HG02852 (cell line): ENCODE measurements around the gene SMOC2.
"Not testable (repeated sequence)": the region's sequence is repeated elsewhere in the genome, so short reads cannot be mapped to it uniquely, and the experiment has no call there.

Experiments
- ATAC-seq: cut with Tn5 transposase; IDR thresholded peaks from one replicate; pipeline ENCODE4 v1.9.1; 2021; ENCODE audit warnings: mild to moderate bottlenecking, moderate library complexity; ENCODE audit not compliant: unreplicated experiment

The SMOC2 gene

DNA sequence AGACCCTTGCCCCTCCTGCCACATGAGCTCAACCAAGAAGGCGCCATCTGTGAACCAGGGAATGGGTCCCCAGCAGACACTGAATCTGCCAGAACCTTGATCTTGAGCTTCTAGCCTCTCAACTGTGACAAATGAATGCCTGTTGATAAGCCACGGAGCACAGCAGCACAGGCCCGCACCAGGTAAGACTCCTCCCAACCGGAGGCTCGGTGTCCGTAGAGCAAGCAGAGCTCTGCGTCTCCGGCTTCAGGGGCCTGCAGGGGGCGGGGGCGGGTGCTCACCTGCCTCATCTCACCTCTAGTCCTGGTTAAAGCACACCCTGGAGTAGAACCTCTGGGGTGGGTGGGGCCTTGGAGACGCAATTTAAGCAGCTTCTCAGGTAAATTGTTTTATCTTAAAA is 122.7 kb downstream of the SMOC2 start:
- ATAC-seq = no peak

DNA sequence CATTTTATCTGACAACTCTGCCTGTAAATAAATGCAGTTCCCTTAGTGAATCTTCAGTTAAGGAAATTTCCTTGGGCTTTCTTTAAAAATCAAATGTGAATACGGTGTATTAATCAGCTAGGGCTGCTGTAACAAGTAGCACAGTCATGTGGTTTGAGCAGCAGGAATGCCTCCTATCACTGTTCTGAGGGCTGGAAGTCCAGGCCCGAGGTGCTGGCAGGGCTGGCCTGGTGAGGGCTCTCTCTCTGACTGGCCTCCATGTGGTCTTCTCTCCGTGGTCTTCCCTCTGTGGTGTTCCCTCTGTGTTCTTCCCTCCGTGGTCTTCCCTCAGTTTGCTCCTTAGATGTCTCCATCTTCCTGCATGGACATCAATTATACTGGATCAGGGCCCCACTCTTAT is 124.1 kb downstream of the SMOC2 start:
- ATAC-seq = no peak

DNA sequence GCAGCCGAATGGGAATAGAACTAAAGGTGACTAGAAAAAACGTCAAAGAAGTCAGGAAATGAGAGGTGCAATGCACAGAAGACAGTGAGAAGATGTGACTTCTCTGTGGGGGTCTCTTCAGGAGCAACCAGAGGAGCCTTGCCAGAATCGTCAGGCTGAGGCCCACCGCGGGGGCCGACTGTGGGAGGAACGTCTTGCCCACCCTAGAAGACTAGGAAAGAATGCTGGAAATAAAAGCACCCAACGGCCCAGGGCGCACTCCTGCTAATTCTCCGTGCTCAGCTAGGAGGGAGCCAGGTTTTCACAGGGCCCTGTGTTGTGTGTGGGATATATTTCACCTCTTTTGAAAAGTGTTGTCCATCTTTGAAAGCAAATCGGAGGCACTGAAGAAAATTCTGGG is 129.2 kb downstream of the SMOC2 start:
- ATAC-seq = no peak

- ATAC-seq = no peak
Observed at GRCh38 chr6:168571268-168571667, 130.3 kb downstream of the SMOC2 start.

- ATAC-seq = not testable (repeated sequence)
Observed at GRCh38 chr6:168573276-168573835, 132.4 kb downstream of the SMOC2 start.

GRCh38 chr6:168574075-168574698 is 133.2 kb downstream of the SMOC2 start:
- no peak for ATAC-seq

- ATAC-seq = no peak
Observed at GRCh38 chr6:168574699-168575195, 133.8 kb downstream of the SMOC2 start.

DNA sequence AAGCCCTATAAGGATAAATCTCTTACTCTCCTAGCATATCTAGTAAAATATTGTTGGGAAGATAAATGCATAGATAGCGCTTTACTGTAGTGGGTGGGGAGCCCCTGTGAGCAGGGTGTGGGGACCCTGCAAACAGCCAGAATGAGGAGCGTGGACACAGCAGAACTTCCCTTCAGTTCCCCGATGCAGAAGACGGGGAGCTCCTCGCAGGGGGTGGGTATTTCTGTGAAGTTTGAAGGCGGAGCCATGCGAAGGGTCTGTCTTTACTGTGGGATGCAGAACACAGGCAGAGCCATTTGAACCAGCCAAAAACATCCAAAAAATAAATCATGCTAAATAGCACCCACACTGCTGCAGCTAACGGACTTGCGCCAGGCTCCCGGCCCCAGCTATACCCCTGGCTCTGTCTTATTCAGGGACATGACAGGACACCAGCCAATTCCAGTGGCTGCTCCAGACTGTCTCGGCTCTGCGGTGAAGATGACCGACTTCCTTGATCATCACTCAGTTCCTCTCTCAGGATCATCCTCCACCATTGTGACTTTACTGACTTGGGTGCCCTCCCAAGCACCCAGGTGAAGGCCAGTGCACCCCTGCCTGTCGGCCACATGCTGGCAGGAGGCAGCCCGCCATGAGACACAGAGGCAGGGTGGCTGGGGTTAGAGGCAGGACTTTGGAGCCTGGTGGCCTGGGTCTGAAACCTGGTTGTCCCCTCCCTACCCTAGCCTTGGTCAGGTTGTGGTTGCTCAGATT is 134.5 kb downstream of the SMOC2 start:
- ATAC-seq = no peak

DNA sequence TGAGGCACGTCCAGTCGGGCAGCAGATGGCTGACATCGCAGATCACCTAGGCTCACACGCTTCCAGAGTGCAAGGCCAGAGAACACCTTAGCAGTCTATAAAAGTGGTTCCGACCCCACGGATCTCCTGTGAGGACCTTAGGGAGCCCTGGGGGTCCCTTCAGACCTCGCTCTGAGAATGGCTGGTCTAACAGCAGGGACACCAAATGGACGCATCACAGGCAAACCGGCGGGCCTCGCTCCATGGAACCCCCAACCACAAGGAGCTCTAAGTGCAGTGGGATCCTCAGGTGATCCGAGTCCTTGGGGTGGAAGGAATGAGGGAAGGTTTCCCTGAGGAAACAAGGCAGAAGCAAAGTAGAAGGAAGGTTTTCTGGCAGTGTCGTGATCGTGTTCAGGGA is 135.4 kb downstream of the SMOC2 start:
- no peak for ATAC-seq

- ATAC-seq = no peak
Observed at GRCh38 chr6:168577496-168577895, 136.5 kb downstream of the SMOC2 start.

- no peak for ATAC-seq
Observed at GRCh38 chr6:168578036-168578435, 137.1 kb downstream of the SMOC2 start.

- ATAC-seq = no peak
Observed at GRCh38 chr6:168581236-168581635, 140.3 kb downstream of the SMOC2 start.

DNA sequence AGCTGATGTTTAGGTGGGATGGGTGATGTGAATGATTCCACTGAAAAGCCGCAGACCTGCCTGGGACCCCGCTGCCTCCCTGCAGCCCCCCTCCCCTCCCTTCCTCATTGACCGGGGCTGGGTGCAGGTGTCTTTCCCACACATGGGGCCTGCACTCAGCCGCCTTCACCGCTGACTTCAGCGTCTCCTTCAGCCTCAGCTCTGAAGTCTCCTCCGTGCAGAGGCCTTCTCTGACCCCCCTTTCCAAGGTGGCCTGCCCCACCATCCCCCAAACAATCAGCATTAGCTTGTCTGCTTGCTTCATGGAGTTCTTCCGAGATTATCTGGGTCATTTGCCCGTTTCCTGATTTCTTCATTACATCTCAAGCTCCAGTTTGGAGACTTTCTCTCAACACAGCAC is 140.7 kb downstream of the SMOC2 start:
- no peak for ATAC-seq

GRCh38 chr6:168582571-168582981 is 141.6 kb downstream of the SMOC2 start:
- ATAC-seq = no peak

DNA sequence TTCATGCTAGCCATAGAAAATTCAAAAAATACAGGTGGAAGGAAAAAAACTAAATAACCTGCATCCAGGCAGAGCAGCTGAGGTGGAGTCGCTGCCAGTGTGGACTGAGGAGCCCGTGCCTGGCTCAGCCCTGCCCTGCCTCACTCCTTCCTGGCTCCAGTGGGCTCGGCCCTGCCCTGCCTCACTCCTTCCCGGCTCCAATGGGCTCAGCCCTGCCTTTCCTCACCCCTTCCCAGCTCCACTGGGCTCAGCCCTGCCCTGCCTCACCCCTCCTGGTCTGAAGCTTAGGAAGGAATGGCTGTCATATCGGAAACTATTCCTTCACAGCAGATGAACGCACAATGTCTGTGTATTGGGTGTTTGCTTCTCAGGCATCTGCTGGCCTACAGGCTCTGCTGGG is 142.1 kb downstream of the SMOC2 start:
- no peak for ATAC-seq

DNA sequence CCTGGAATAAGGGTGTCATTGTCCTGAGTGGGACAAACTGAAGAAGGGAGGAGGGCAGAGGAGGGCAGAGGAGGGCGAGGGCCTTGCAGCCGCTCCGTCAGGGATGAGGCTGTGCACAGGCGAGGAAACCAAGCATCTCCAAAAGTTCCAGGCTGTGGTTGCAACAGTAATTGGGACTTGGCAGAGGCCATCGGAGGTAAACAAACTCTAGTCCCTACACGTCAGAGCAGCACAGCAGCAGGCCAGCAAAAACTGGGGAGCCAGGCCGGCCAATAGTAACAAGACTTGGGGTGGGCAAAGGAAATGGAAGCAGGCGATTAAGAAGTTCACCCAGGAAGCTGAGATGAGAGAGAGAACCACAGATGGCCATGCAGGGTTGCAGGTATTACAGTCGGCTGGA is 142.8 kb downstream of the SMOC2 start:
- no peak for ATAC-seq

DNA sequence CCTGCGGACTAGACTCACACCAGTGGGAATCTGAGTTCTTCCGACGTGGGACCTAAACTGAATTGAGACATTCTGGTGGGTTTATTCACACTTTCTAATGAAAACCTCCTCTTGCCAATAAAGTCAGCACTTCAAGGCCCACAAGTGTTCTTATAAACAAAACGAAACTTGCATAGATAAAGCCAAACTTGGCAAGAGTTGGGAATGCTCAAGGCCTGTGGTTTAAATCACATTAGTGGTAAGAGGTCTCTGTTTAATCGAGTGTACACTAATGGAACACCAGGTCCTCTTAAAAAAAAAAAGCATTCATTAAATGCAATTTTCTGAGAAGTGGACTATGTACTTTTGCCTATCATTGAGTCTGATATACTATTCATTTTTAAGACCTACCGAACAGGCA is 143.3 kb downstream of the SMOC2 start:
- ATAC-seq = no peak

DNA sequence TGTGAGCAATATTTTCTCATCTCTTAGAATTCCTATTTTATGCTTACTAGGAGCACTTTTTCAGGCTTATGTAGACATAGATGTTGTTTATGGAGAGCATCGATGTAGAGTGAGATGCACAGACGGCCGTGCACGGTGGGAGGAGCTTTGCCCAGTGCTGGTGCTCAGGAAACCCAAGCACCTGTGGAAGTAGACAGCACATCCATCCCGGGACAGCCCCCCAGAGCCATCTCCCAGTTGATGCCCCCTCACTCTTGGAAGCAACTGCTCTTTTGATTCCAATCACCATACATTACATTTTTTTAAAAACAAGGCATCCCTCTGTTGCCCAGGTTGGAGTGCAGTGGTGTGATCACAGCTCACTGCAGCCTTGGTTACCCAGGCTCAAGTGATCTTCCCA is 143.7 kb downstream of the SMOC2 start:
- ATAC-seq = no peak

GRCh38 chr6:168585441-168585840 is 144.5 kb downstream of the SMOC2 start:
- no peak for ATAC-seq

GRCh38 chr6:168589275-168589674 is 148.3 kb downstream of the SMOC2 start:
- ATAC-seq = no peak

- no peak for ATAC-seq
Observed at GRCh38 chr6:168590406-168590805, 149.4 kb downstream of the SMOC2 start.

DNA sequence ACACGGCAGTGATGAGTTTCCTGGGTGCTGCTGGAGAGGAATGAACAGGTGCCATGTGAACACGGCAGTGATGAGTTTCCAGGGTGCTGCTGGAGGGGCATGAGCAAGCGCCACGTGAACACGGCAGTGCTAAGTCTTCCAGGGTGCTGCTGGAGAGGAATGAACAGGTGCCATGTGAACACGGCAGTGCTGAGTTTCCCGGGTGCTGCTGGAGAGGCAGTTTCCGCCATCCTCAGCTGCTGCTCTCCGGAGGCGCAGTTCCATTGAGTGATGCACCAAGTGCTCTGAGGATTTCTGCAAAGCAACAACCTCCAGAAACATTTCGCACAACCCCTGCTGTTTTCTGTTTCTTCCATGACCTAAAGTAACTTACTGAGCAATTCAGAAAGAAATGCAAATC is 155.4 kb downstream of the SMOC2 start:
- no peak for ATAC-seq
